ENCODE data around the gene MGLL. TPM values are rescaled to one million over a fixed set of nuclear protein-coding genes. Genes with fewer than 3 reads are reported as not detected.
A peak's percentile ranks its signal among the peaks of the same experiment; 100 is the strongest.

The MGLL gene
- total and polyA plus RNA-seq, 8 donors: 3.3 to 11.4 (median 6.6) TPM

GRCh38 chr3:127714125-127714571 lies 108.2 kb downstream of the MGLL start:
- Histone ChIP-seq H3K36me3 (no peaks in the 10 kb centered on the region), H3K4me3 (no peak overlapping the region), H3K9me3 (no peaks in the 10 kb centered on the region), H3K27me3 (no peaks in the 10 kb centered on the region), H3K4me1 (no peaks in the 10 kb centered on the region), H3K27ac (no peak overlapping the region)
- no peak for FAIRE-seq
- peak in 1 of 6 donors; percentile 39 for DNase-seq
- WGBS, 2 donors: 65 to 68% methylated on average over 10 of the region's 10 CpGs
- no peak for TF ChIP-seq CTCF (IDR thresholded peaks at IDR 0.05)
- intact Hi-C loops (cut with DNase I): no loop called here
- ATAC-seq: no peak

GRCh38 chr3:127712881-127713771 lies 109.2 kb downstream of the MGLL start:
- FAIRE-seq (no peak), DNase-seq (peak in 2 of 6 donors; percentile 26 to 32), ATAC-seq (no peak)
- no peaks in the 10 kb centered on the region for H3K4me1 ChIP-seq
- H3K27ac ChIP-seq: no peak overlapping the region
- H3K36me3 ChIP-seq: no peaks in the 10 kb centered on the region
- H3K4me3 ChIP-seq: no peak overlapping the region
- 71 to 74% methylated on average over 9 of the region's 9 CpGs for WGBS, 2 donors
- intact Hi-C loops (cut with DNase I): no loop called here
- H3K27me3 ChIP-seq: no peaks in the 10 kb centered on the region
- no peak for TF ChIP-seq CTCF (IDR thresholded peaks at IDR 0.05)
- no peaks in the 10 kb centered on the region for H3K9me3 ChIP-seq

- Histone ChIP-seq H3K4me3 (no peak overlapping the region), H3K36me3 (no peaks in the 10 kb centered on the region), H3K27me3 (no peaks in the 10 kb centered on the region), H3K4me1 (no peaks in the 10 kb centered on the region), H3K9me3 (no peaks in the 10 kb centered on the region), H3K27ac (no peak overlapping the region)
- ATAC-seq: no peak
- WGBS, 2 donors: 71 to 76% methylated on average over 9 of the region's 9 CpGs
- intact Hi-C loops (cut with DNase I): no loop called here
- no peak for FAIRE-seq
- TF ChIP-seq CTCF (IDR thresholded peaks at IDR 0.05): no peak
- peak in 1 of 6 donors; percentile 25 for DNase-seq
These were observed 109.9 kb downstream of the MGLL start for GRCh38 chr3:127712461-127712860.

- Histone ChIP-seq H3K4me1 (no peaks in the 10 kb centered on the region), H3K27ac (no peak overlapping the region), H3K4me3 (no peak overlapping the region), H3K27me3 (no peaks in the 10 kb centered on the region), H3K36me3 (no peaks in the 10 kb centered on the region), H3K9me3 (no peaks in the 10 kb centered on the region)
- TF ChIP-seq CTCF (IDR thresholded peaks at IDR 0.05): no peak
- intact Hi-C loops (cut with DNase I): no loop called here
- DNase-seq: peak in 2 of 6 donors; percentile 27 to 34
- no peak for ATAC-seq
- 79 to 87% methylated on average over 14 of the region's 14 CpGs for WGBS, 2 donors
- no peak for FAIRE-seq
These were observed 110.4 kb downstream of the MGLL start for GRCh38 chr3:127711896-127712295.

Measured in pancreas (tissue), 10 donors.